Stimulated activated CD8-positive, alpha-beta memory T cell treated with anti-CD3 and anti-CD28 coated beads, Interleukin-12 subunit alpha, Interleukin-12 subunit beta, amount 100 ng/mL, for 24 hours (primary cell): ENCODE results near the gene SMIM22.

Source experiments
- DNase-seq: peaks from one replicate; pipeline ENCODE4 v3.0.0-alpha.2; 2020; ENCODE audit errors: extremely low read depth

SMIM22 gene

GRCh38 chr16:4814542-4815173 lies 19.5 kb downstream of the SMIM22 start:
- DNase-seq = no peak

DNA sequence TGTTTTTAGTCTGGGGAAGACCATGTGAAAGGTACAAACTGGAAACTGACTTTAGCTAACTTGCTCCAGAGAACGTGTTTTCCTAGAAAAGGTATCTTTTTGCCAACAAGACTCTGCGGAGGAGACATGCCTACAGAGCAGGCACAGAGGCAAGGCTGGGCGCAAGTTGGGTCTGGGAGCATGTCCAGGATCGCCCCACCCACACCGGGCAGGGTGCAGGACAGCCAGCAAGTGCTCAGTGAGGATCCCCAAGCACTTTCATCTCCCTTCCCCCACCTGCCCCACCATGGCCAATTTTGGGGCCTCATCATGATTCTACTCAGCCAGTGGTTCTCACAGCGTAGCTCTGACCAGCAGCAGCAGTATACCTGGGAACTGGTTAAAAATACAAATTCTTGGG lies 25.5 kb downstream of the SMIM22 start:
- DNase-seq = no peak

DNA sequence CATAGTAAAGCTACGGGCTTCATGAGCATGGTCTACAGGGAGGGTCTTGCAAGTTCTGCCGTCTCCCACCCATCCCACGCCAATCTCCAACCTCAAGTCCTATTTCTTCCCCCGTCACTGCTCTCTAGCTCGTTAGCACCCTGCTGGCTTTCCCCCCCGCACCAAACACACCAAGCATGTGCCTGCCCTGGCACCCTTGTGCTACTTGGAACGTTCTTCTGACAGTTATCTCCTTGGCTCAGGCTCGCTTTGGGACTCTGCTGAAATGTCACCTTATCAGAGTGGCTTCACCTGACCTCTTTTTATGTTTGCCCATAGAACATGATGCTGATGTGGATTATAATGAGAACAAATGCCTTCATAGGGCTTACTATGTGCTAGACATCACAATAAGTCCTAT lies 30.0 kb downstream of the SMIM22 start:
- DNase-seq = no peak

DNA sequence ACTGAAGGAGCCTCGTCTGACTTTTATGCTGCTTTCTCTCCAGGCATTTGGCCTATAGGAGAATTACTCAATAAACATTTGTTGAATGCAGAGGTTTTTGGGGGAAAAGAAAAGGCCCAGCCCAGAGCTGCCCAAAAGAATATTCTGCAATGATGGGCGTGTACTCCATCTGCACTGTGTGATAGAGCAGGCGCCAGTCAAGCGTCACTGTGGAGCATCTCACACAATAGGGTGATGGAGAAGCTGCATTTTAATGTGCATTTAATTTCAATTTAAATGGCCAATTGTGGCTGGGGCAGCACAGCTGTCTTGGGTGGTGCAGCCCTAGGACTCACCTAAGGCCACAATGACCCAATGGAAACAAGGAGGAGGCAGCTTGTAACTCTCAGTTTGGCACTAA lies 31.4 kb downstream of the SMIM22 start:
- no peak for DNase-seq

GRCh38 chr16:4826980-4827379 lies 31.8 kb downstream of the SMIM22 start:
- DNase-seq = no peak

DNA sequence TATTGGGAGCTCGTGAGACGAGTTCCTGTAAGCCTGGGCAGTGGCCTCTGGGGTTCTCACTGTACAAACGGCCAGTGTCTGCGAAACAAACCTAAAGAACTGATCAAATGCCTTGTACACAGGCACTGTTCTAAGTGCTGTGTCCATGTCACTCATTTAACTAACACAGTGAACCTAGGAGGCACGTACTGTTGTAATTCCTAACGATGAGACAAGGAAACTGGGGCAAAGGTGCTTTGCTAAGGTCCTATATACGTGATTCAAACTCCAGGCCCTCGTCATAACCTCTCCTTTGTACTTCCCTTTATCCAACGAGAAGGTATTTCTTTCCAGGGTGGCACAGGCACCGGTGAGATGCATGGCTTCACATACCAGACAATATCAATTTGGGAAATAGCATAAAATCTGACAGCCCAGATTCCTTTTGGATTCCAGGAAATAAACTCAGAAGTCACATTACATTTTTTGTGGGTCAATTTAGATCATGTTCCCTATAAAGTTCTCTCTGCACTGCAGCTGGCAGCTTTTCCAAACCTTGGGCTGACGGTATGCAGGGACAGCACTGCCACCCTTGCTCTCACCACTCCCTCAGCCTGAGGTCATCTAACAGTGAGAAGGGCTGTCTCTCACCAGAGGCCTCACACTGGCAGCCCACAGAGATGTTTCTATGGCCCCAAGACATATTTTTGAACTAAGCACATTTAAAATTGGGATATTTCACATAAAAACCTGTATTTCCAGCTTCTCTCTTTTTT lies 33.6 kb downstream of the SMIM22 start:
- DNase-seq = no peak

DNA sequence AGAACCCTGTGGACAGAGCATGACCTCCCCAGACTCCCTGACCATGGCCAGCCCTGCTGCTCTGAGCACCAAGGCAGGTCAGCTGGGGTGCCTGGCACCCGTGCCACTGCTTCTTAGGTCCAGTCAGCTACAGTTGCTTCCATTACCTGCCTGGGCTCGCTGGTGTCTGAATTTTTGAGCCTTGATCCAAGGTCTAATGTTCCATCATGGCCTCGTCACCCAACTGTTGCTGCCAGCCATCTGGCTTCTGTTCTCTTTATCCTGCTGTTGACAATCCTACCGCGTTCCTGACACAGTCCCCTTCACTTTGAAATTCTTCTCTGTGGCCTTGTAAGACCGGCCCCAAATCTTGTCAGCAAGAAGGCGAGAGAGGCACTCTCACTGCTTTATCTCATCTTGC lies 35.2 kb downstream of the SMIM22 start:
- no peak for DNase-seq

DNA sequence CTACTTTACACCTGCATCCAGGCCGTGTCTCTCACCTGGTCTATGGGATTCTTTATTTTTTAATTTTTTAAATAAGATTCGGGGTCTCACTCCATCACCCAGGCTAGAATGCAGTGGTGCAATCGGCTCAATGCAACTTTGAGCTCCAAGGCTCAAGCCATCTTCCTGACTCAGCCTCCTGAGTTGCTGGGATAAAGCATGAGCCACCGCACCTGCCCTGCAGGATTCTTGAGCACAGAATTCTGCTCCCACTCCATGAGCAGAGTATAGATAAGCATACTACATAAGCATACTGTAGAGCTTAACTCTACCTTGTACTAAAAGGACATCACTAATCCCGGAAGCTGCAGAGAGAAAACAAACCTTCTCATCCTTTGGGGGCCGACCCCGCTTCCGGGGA lies 36.4 kb downstream of the SMIM22 start:
- no peak for DNase-seq

- no peak for DNase-seq
These were observed 37.7 kb downstream of the SMIM22 start for GRCh38 chr16:4832698-4833343.

GRCh38 chr16:4833584-4833983 lies 38.4 kb downstream of the SMIM22 start:
- DNase-seq = no peak

DNA sequence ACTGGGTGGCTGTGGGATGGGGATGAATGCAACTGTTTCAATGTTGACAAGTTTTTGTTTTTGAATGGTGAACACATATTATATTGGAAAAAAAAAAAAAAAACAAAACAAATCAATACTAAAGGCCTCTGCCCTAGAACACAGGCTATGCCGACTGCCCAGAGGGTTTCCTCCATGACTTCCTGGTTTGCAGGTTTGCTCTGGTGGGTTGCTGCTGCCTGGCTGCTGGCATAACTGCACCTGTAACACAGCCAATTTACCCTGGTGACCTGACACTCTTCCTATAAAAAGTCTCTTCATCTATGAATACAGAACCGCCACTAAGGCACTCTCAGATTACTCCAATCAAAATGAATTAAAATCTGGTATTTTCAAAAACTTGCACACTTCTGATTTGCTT lies 41.6 kb downstream of the SMIM22 start:
- no peak for DNase-seq

- no peak for DNase-seq
These were observed 42.7 kb downstream of the SMIM22 start for GRCh38 chr16:4837733-4838501.

DNA sequence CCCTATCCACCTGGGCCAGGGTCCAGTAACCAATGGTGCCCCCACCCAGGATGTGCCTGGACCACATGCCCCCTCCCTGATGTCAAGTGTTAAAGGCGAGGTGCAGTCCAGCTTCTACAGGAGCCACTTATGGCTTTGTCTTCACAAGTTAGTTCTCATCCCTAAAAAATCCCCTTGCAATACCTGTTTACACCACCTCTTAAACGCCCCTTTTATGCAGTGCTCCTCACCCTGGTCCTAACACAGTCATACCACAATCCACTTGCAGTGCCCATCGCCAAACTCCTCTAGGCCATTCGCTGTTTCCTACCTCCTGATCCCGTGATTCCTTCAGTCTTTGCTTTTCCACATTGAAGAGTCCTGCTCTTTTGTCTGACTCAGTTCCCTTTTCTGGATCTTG lies 44.8 kb downstream of the SMIM22 start:
- DNase-seq = no peak

DNA sequence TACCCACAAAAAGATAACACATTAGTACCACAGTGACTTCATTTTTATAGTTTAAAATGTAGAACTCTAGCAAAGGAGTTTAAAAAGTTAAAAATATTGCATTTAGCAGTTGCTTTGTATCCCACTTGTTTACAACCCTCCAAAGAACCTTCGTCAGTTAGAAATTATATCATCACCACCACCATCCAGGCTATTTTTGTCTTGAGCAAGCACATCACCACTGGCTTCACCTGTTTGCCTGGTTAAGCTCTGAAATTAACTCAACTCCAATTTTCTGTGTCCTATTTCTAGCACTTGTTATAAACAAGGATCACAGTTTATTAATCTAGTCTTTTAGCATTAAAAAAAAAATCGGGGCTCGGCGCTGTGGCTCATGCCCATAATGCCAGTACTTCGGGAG lies 45.8 kb downstream of the SMIM22 start:
- no peak for DNase-seq
